Mononuclear cell (primary cell): ENCODE measurements around the gene LIMS2. TPM values are rescaled to one million over a fixed set of nuclear protein-coding genes. Genes with fewer than 3 reads are reported as not detected.

Experiments
- H3K27me3 ChIP-seq: 2 replicates; pipeline ENCODE4 v1.6.0; 2011; ENCODE audit warnings: low read length, control low read depth; ENCODE audit not compliant: insufficient read depth
- H3K4me1 ChIP-seq: 2 replicates; pipeline ENCODE4 v1.5.1; 2011; ENCODE audit warnings: mild to moderate bottlenecking, low read length, control low read depth; ENCODE audit not compliant: insufficient read depth
- H3K4me3 ChIP-seq: 2 replicates; pipeline ENCODE4 v1.5.1; 2011; ENCODE audit warnings: mild to moderate bottlenecking, low read length, moderate library complexity
- H3K9me3 ChIP-seq: 2 replicates; pipeline ENCODE4 v1.5.1; 2011; ENCODE audit warnings: low read depth, mild to moderate bottlenecking, control low read depth, low read length
- total RNA-seq: library from RNA; depleted of rRNA; stranded (reverse); fragments of >200 nt; gene quantifications from one replicate; pipeline ENCODE4 v1.2.3, GENCODE V29; 2012

Gene LIMS2
- total RNA-seq, 1 donor = 1.2 TPM

- H3K9me3 ChIP-seq = no peaks in the 10 kb centered on the region
- H3K27me3 ChIP-seq = no peaks in the 10 kb centered on the region
- no peaks in the 10 kb centered on the region for H3K4me1 ChIP-seq
- no peak overlapping the region for H3K4me3 ChIP-seq
Measured at GRCh38 chr2:127688405-127688804, 13.1 kb upstream of the LIMS2 start.

DNA sequence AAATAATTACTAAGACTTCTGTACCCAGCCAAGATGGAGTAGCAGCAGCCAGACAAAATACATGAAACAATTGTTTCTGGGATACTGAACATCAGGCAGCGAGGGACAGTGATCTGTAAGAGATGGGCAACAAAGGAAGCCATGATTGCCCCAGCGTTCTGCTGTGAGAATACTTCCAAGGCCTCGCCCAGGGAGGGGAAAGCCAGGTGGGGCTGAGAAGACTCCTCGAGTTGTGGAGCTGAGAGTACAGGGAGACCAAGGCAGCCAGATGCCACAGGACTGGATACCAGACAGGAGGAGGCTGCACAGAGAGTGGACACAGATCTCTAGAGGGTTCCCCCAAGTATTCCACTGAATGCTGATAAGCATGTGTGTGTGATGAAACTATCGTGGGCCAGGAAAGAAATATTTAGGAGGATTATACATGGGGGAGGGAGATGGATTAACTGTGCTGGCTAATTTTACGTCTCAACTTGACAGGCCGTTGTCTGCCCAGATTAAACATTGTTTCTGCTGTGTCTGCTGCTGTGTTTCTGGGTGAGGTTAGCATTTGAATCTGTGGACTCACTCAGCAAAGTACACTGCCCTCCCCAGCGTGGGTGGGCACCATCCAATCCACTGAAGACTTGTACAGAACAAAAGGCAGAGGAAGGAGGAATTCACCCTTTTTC lies 10.2 kb upstream of the LIMS2 start:
- Histone ChIP-seq H3K4me3 (no peak overlapping the region), H3K27me3 (no peaks in the 10 kb centered on the region), H3K4me1 (no peaks in the 10 kb centered on the region)

GRCh38 chr2:127683757-127684156 lies 8.4 kb upstream of the LIMS2 start:
- Histone ChIP-seq H3K9me3 (no peaks in the 10 kb centered on the region), H3K4me3 (no peak overlapping the region), H3K27me3 (no peaks in the 10 kb centered on the region), H3K4me1 (no peaks in the 10 kb centered on the region)

More for the DNA sequence above, 10.2 kb upstream of the LIMS2 start:
- no peaks in the 10 kb centered on the region for H3K9me3 ChIP-seq

- H3K4me1 ChIP-seq = no peaks in the 10 kb centered on the region
- H3K9me3 ChIP-seq = no peaks in the 10 kb centered on the region
- H3K27me3 ChIP-seq = no peaks in the 10 kb centered on the region
- no peak overlapping the region for H3K4me3 ChIP-seq
Measured at GRCh38 chr2:127683056-127683455, 7.7 kb upstream of the LIMS2 start.

DNA sequence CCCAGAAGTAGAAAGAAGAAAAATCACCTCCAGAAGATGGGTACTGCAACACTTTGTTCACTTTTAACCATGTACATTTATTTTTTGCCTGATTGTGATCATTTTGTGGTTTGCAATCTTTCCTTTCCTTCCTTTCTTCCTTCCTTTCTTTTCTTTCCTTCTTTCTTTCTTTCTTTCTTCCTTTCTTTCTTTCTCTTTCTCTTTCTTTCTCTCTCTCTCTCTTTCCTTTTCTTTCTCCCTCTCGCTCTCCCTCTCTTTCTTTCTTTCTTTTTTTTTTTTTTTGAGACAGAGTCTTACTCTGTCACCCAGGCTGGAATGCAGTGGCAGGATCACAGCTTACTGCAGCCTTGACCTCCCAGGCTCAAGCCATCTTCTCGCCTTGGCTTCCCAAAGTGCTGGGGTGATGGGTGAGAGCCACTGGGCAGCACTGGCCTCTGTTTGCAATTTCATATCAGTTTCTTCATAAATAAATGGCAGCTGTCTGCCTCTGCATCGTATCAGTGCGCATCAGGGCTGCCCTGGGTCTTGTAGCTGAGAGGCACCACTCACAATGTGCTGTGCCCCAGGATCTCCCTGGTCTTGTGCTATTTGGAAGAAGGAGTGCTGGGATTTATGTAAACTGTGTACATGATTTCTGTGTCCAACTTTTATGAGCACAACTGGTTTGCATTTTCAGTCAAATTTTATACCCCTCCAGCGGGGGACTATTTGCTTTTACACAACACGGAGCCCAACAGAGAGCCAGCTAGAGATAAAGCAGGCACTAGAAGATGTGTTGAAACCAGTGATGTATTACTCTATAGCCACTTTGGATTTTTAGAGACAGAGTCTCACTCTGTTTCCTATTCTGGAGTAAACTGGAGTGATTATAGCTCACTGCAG lies 6.9 kb upstream of the LIMS2 start:
- no peaks in the 10 kb centered on the region for H3K27me3 ChIP-seq
- H3K9me3 ChIP-seq = no peaks in the 10 kb centered on the region
- H3K4me1 ChIP-seq = no peaks in the 10 kb centered on the region
- no peak overlapping the region for H3K4me3 ChIP-seq

- Histone ChIP-seq H3K4me3 (no peak overlapping the region), H3K4me1 (no peaks in the 10 kb centered on the region), H3K27me3 (peaks cover 9% of the 10 kb centered on the region), H3K9me3 (no peaks in the 10 kb centered on the region)
Measured at GRCh38 chr2:127681288-127681804, 6.0 kb upstream of the LIMS2 start.

- Histone ChIP-seq H3K9me3 (no peaks in the 10 kb centered on the region), H3K4me1 (peaks cover 1% of the 10 kb centered on the region)
Measured at GRCh38 chr2:127680706-127681287, 5.5 kb upstream of the LIMS2 start.

DNA sequence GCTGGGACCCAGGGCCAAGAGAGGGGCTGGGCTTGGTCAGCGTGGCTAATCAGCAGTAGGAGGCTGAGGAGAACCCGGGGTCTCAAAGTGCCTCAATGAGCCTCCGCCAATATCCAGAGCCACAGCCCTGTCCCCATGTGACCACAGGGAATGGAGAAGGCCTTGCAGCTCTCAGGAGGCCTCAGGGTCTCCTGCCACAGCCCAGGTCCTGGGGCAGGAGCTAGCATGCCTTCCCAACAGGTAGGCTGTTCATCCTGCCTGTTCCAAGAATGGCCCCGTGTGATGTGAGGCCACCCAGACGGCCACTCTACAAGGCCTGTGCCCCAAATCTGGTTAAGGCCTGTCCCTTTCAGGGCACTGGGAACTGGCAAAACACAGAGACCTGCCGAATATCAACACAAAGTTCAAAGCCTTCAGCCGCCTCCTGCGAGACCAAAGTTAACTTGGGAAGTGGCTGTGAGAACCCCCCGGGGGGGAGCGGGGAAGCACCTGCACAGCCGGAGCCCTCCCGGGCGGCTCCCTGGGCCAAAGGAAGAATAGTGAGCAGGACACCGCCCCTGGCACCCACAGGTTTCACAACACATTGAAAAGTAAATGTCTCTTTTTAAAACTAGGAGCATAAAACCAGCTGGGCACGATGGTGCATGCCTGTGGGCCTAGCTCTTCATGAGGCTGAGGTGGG lies 4.5 kb upstream of the LIMS2 start:
- Histone ChIP-seq H3K4me3 (no peak overlapping the region), H3K9me3 (no peaks in the 10 kb centered on the region), H3K4me1 (peaks cover 4% of the 10 kb centered on the region), H3K27me3 (peaks cover 16% of the 10 kb centered on the region)

More at GRCh38 chr2:127680706-127681287, 5.5 kb upstream of the LIMS2 start:
- Histone ChIP-seq H3K27me3 (peaks cover 13% of the 10 kb centered on the region), H3K4me3 (no peak overlapping the region)

DNA sequence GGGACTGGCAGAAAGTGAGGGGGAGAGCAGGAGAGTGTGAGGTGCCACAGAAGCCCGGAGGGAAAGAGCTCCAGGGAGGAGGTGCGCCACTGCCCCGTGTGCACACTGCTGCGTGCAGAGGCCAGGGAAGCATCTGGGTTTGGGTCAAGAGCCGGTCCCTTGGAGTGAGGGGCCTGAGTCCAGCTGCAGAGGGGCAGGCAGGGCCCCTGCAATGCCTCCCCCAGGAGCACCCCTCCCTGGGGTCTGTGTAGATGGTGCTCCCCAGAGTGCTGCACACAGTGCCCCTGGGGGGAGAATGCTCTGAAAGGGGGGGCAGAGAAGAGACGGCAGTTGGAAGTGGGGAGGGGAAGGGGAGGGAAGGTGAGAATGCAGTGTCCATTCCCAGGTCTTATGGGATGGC lies 3.7 kb upstream of the LIMS2 start:
- Histone ChIP-seq H3K27me3 (peaks cover 24% of the 10 kb centered on the region), H3K4me3 (no peak overlapping the region), H3K9me3 (no peaks in the 10 kb centered on the region), H3K4me1 (peaks cover 9% of the 10 kb centered on the region)

GRCh38 chr2:127678531-127678930 lies 3.2 kb upstream of the LIMS2 start:
- Histone ChIP-seq H3K4me3 (no peak overlapping the region), H3K27me3 (peaks cover 28% of the 10 kb centered on the region), H3K4me1 (peaks cover 9% of the 10 kb centered on the region), H3K9me3 (no peaks in the 10 kb centered on the region)

- H3K4me3 ChIP-seq = no peak overlapping the region
- H3K9me3 ChIP-seq = no peaks in the 10 kb centered on the region
- H3K4me1 ChIP-seq = peaks cover 9% of the 10 kb centered on the region
- H3K27me3 ChIP-seq = peaks cover 29% of the 10 kb centered on the region
Measured at GRCh38 chr2:127676906-127677305, 1.6 kb upstream of the LIMS2 start.

GRCh38 chr2:127674241-127675209 lies 805 bp downstream of the LIMS2 start:
- Histone ChIP-seq H3K4me1 (peaks cover 9% of the 10 kb centered on the region), H3K9me3 (no peaks in the 10 kb centered on the region), H3K27me3 (peaks cover 35% of the 10 kb centered on the region), H3K4me3 (no peak overlapping the region)

- H3K27me3 ChIP-seq = peaks cover 39% of the 10 kb centered on the region
- peaks cover 9% of the 10 kb centered on the region for H3K4me1 ChIP-seq
- no peaks in the 10 kb centered on the region for H3K9me3 ChIP-seq
- H3K4me3 ChIP-seq = no peak overlapping the region
Measured at GRCh38 chr2:127673291-127674069, 1.9 kb downstream of the LIMS2 start.
